ENCODE results near the gene ASTN1. TPM values are rescaled to one million over a fixed set of nuclear protein-coding genes. Genes with fewer than 3 reads are reported as not detected.

The ASTN1 gene
- total RNA-seq, 1 experiment from 2014 or later = 0.05 TPM

GRCh38 chr1:177091040-177091439 lies 73.5 kb downstream of the ASTN1 start:
- CTCF ChIA-PET = interaction anchor here (0.6 kb wide), 1 partner anchor 1944 kb away, joined by 5 read pairs; no protein-coding TSS in a partner anchor
- POLR2A ChIA-PET = no interaction called here

GRCh38 chr1:177088966-177089365 lies 75.5 kb downstream of the ASTN1 start:
- Histone ChIP-seq H3K4me3 (ENCODE audit: low read depth in 2 of 2, low read length in 2 of 2) (no peak overlapping the region), H3K4me1 (ENCODE audit: control insufficient read depth, insufficient read depth, low read length) (no peaks in the 10 kb centered on the region), H3K36me3 (ENCODE audit: control insufficient read depth, insufficient read depth, low read length) (no peaks in the 10 kb centered on the region), H3K27me3 (ENCODE audit: control insufficient read depth, insufficient read depth, low read length) (no peaks in the 10 kb centered on the region), H3K27ac (ENCODE audit: low read length) (no peak overlapping the region), H3K9me3 (ENCODE audit: control insufficient read depth, insufficient read depth, low read depth, low read length) (no peaks in the 10 kb centered on the region)
- CTCF ChIA-PET = no interaction called here
- ATAC-seq = no peak
- in situ Hi-C loops (cut with HindIII; ENCODE audit: low pct_unique_long_range_greater_than_20kb, low sequenced_read_pairs) = no loop called here
- no TSS peak for BruUV-seq (replicated peaks)
- intact Hi-C loops (cut with micrococcal nuclease; ENCODE audit: unreplicated experiment) = no loop called here
- TF ChIP-seq CTCF (IDR thresholded peaks at IDR 0.05) = no peak
- TF ChIP-seq, protein P1, sequence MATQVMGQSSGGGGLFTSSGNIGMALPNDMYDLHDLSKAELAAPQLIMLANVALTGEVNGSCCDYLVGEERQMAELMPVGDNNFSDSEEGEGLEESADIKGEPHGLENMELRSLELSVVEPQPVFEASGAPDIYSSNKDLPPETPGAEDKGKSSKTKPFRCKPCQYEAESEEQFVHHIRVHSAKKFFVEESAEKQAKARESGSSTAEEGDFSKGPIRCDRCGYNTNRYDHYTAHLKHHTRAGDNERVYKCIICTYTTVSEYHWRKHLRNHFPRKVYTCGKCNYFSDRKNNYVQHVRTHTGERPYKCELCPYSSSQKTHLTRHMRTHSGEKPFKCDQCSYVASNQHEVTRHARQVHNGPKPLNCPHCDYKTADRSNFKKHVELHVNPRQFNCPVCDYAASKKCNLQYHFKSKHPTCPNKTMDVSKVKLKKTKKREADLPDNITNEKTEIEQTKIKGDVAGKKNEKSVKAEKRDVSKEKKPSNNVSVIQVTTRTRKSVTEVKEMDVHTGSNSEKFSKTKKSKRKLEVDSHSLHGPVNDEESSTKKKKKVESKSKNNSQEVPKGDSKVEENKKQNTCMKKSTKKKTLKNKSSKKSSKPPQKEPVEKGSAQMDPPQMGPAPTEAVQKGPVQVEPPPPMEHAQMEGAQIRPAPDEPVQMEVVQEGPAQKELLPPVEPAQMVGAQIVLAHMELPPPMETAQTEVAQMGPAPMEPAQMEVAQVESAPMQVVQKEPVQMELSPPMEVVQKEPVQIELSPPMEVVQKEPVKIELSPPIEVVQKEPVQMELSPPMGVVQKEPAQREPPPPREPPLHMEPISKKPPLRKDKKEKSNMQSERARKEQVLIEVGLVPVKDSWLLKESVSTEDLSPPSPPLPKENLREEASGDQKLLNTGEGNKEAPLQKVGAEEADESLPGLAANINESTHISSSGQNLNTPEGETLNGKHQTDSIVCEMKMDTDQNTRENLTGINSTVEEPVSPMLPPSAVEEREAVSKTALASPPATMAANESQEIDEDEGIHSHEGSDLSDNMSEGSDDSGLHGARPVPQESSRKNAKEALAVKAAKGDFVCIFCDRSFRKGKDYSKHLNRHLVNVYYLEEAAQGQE (IDR thresholded peaks at IDR 0.05; ENCODE audit: insufficient read depth in 1 of 2, low read depth in 2 of 2, low read length in 1 of 2) = no peak
- no peak for TF ChIP-seq POLR2AphosphoS5 (IDR thresholded peaks at IDR 0.05; ENCODE audit: low read depth, low read length)
- TF ChIP-seq TCF7L2 (IDR thresholded peaks at IDR 0.05; ENCODE audit: low read depth, low read length) = no peak
- TF ChIP-seq SIN3A (IDR thresholded peaks at IDR 0.05; ENCODE audit: borderline replicate concordance, insufficient read depth, low read depth, low read length) = no peak
- POLR2A ChIA-PET = no interaction called here
- no peak for DNase-seq (ENCODE audit: low read depth, low spot score)

More at GRCh38 chr1:177091040-177091439, 73.5 kb downstream of the ASTN1 start:
- in situ Hi-C loops (cut with HindIII; ENCODE audit: low pct_unique_long_range_greater_than_20kb, low sequenced_read_pairs) = no loop called here
- H3K27ac ChIP-seq (ENCODE audit: low read length) = no peak overlapping the region
- TF ChIP-seq TCF7L2 (IDR thresholded peaks at IDR 0.05; ENCODE audit: low read depth, low read length) (no peak), POLR2AphosphoS5 (IDR thresholded peaks at IDR 0.05; ENCODE audit: low read depth, low read length) (no peak), SIN3A (IDR thresholded peaks at IDR 0.05; ENCODE audit: borderline replicate concordance, insufficient read depth, low read depth, low read length) (no peak), CTCF (IDR thresholded peaks at IDR 0.05) (no peak)
- TF ChIP-seq, protein P1 (IDR thresholded peaks at IDR 0.05; ENCODE audit: insufficient read depth in 1 of 2, low read depth in 2 of 2, low read length in 1 of 2) = no peak
- no peaks in the 10 kb centered on the region for H3K4me1 ChIP-seq (ENCODE audit: control insufficient read depth, insufficient read depth, low read length)
- no peaks in the 10 kb centered on the region for H3K9me3 ChIP-seq (ENCODE audit: control insufficient read depth, insufficient read depth, low read depth, low read length)
- H3K4me3 ChIP-seq (ENCODE audit: low read depth in 2 of 2, low read length in 2 of 2) = no peak overlapping the region
- DNase-seq (ENCODE audit: low read depth, low spot score) (no peak), ATAC-seq (no peak)
- intact Hi-C loops (cut with micrococcal nuclease; ENCODE audit: unreplicated experiment) = no loop called here
- no TSS peak for BruUV-seq (replicated peaks)
- H3K27me3 ChIP-seq (ENCODE audit: control insufficient read depth, insufficient read depth, low read length) = no peaks in the 10 kb centered on the region
- H3K36me3 ChIP-seq (ENCODE audit: control insufficient read depth, insufficient read depth, low read length) = no peaks in the 10 kb centered on the region

All from Panc1 (cell line).